Stromal cell of bone marrow (primary cell): Measurements from ENCODE around the gene CARD8.
A peak's percentile ranks its signal among the peaks of the same experiment; 100 is the strongest.
"Not testable (repeated sequence)": the region's sequence is repeated elsewhere in the genome, so short reads cannot be mapped to it uniquely, and the experiment has no call there.

Experiments used
- DNase-seq: peaks from one replicate; pipeline ENCODE4 v3.0.0-alpha.2; 2012; ENCODE audit warnings: low read depth

Gene CARD8, protein sequence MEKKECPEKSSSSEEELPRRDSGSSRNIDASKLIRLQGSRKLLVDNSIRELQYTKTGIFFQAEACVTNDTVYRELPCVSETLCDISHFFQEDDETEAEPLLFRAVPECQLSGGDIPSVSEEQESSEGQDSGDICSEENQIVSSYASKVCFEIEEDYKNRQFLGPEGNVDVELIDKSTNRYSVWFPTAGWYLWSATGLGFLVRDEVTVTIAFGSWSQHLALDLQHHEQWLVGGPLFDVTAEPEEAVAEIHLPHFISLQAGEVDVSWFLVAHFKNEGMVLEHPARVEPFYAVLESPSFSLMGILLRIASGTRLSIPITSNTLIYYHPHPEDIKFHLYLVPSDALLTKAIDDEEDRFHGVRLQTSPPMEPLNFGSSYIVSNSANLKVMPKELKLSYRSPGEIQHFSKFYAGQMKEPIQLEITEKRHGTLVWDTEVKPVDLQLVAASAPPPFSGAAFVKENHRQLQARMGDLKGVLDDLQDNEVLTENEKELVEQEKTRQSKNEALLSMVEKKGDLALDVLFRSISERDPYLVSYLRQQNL

GRCh38 chr19:48255376-48256303, at the start of gene CARD8:
Gene CARD8 (minus strand): TSS chr19:48255912. CDS start chr19:48241020, 14,892 bp downstream.
- DNase-seq, result peak; percentile 71

DNA sequence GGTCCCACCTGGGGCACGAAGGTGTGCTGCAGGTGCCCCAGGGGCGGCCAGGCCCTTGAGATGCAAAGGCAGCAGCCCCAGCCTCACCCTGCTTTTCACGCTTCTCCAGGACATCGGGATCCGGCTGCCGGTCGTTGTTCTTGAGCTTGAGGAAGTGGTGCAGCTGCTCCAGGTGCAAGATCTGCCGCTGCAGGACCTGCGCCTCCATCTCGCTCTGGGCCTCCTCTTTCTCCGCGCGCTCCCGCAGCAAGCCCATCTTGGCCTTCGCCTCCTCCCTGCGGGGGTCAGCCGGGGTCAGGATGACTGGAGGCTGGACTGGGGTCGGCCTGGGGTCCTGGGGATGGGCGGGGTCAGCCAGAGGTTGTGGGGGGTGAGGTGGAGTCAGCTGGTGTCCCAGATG, 48.2 kb upstream of the CARD8 start:
- DNase-seq, result no peak

- DNase-seq, result no peak
These were observed 47.7 kb upstream of the CARD8 start for GRCh38 chr19:48303367-48303766.

DNA sequence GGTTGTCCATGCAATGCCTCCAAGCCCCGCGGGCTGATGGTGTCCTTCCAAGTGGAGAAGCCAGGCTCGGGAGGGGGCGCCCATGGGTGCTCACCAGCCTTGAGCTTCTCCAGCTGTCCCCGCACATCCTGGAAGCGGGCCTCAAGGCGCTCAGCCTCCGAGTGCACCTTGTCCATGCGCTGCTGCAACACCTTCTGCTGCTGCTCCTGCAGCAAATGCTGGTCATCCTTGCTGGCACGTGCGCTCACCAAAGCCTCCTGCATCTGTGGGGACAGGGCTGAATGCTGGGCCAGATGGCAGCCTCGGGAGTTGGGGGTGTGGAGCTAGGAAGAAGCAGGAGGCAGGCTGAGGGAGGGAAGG, 46.9 kb upstream of the CARD8 start:
- no peak for DNase-seq

- no peak for DNase-seq
These were observed 46.3 kb upstream of the CARD8 start for GRCh38 chr19:48301886-48302599.

GRCh38 chr19:48297975-48298374, 42.3 kb upstream of the CARD8 start:
- DNase-seq, result no peak

DNA sequence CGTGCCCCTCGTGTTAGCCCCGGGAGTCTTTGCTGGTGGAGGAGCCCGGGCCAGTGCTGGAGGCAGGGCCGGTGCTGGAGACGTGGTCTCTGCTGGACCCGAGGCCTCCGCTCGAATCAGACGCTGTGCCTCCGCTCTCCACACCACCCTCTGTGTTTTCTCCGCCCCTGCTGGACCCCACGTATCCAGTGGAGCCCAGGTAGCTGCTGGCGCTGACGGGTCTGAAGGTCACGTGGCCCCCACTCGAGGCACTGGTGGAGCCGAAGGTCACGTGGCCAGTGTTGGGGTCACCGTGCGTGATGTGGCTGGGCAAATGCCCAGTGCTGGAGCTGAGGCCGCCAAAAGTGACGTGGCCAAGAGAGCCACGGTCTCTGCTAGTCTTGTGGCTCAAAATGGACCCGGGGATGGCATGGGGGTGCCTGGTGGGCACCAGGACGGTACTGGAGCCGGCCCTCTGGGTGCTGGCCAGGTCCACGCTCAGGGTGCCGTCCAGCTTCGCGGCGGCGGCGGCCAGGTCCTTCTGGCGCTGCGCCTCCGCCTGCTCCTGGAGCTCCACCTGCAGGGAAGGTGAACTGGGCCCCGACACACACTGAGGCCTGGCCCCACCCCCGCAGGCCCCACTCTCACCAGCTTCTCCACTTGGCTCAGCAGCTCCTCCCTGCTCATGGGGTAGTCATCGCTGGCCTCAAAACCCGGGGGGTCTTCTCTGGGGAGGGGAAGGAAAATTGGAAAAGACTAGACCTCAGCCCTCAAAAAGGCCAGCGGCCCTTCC, 41.4 kb upstream of the CARD8 start:
- DNase-seq, result no peak

- DNase-seq, result no peak
These were observed 39.7 kb upstream of the CARD8 start for GRCh38 chr19:48295458-48295857.

DNA sequence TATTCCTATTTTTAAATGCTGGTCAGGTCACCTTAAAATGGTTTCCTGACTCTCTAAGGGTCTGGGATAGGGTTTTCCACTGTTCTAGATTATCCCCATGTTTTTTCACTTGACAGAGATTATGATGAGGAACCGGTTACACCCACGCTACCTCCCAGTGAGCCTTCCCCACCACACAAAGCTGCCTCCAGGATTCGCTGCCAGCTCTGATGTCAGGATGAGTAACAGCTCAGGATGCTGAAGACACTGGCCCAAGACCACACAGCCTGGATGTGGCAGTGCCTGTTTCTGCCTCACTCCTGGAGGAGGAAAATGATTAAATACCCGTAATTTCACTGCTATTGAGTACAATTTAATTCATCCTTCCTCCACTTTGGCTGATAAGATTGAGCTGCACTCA, 37.1 kb upstream of the CARD8 start:
- DNase-seq, result peak; percentile 81

- DNase-seq, result peak; percentile 68
These were observed 35.7 kb upstream of the CARD8 start for GRCh38 chr19:48291489-48291815.

GRCh38 chr19:48290771-48291488, 35.2 kb upstream of the CARD8 start:
- DNase-seq, result no peak

DNA sequence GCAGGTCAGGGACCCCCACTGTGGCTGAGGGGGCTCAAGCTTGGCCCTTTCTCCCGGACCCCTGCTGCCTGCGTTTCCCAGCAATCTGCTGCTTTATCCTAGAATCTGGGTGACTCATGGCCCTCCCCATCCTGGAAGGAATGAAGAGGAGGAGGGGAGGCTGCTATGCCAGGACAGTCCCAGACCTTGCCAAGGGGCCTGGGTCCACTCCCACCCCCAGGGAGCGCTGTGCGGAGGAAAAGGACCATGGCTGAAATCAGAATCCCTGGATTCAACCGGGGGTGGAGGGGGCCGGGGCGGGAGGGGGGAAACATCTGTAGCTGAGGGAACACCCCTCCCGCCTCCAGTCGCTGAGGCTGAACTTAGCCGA, 34.7 kb upstream of the CARD8 start:
- no peak for DNase-seq

GRCh38 chr19:48287748-48288147, 32.0 kb upstream of the CARD8 start:
- no peak for DNase-seq

DNA sequence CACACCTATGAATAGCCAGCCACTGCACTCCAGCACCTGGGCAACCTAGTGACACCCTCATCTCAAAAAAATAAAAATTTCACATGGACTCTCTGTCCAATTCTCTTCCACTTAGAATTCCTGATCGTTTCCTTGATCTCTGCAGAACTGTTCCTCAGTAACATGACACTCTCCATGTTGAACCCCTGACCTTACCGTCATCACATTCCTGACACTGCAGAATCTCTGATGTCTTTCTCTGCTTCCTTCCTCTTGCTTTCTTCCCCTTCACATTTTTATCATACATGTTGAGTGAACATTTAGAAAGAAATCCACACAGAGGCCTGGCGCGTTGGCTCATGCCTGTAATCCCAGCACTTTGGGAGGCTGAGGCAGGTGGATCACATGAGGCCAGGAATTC, 29.2 kb upstream of the CARD8 start:
- no peak for DNase-seq

GRCh38 chr19:48283908-48284307, 28.2 kb upstream of the CARD8 start:
- no peak for DNase-seq

DNA sequence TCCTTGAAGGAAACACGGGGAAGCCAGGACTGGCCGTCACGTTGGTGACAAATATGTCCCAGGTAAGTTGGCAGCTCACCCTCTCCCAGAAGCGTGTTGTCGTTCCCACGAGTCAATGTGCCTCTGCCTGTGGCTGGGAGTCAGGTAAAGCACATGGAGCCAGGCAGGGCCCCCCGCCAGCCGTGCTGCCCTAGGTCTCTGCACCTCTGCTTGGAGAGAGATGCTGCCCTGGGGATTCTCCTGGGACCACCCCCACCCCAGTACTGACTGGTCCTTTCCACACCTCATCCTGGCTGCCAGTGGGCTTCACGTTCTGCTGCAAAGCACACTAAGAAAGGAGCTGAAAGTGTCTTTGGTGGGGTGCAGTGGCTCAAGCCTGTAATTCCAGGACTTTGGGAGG, 24.0 kb upstream of the CARD8 start:
- no peak for DNase-seq

DNA sequence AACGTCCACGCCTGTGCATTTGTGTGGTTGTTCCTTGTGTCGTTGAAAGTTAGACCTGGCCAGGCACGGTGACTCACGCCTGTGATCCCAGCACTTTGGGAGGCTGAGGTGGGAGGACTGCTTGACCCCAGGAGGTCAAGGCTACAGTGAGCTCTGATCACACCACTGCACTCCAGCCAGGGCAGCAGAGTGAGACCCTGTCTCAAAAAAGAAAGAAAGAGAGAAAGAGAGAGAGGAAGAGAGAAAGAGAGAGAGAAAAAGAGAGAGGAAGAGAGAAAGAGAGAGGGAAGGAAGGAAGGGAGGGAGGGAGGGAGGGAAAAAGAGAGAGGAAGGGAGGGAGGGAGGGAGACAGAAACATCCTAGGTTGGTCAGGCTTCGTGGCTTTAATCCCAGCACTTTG, 19.2 kb upstream of the CARD8 start:
- no peak for DNase-seq

GRCh38 chr19:48274173-48274572, 18.5 kb upstream of the CARD8 start:
- no peak for DNase-seq

DNA sequence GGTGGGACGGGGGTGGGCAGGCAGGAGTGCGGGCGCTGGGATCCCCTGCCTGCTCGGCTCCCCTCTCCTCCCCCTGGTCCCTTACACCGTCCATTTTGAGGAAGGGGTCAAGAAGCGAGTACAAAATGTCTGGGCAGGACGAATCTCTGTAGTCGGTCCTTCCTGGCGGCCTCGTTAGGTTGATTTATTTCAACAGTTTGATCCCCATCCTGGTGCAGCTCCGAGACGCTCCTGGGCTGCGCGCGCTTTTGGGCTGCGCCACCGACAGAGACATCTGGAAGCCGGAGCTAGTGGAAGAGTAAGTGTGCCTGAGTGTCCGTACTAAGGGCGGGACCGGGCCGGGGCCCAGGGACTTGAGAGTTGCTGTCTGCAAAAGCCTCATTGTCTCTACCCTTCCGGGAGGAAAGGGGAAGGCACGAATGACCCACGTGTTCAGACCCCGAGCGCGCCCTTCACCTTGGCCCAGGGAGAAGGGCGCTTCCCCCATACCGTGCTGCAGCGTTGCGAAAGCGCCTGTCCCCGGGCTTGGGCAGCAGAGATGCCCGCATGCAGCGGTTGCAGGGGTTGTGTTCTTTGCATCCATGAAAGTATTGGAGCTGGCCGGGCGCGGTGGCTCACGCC, 15.9 kb upstream of the CARD8 start:
- no peak for DNase-seq

DNA sequence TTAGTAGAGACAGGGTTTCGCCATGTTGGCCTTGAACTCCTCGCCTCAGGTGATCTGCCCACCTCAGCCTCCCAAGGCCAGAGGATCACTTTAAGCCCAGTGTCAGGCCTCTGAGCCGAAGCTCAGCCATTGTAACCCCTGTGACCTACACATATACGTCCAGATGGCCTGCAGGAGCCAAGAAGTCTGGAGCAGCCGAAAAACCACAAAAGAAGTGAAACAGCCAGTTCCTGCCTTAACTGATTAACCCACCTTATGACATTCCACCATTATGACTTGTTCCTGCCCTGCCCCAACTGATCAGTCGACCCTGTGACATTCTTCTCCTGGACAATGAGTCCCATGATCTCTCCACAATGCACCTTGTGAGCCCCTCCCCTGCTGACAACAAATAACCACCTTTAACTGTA, 13.9 kb upstream of the CARD8 start:
- DNase-seq, result not testable (repeated sequence)

DNA sequence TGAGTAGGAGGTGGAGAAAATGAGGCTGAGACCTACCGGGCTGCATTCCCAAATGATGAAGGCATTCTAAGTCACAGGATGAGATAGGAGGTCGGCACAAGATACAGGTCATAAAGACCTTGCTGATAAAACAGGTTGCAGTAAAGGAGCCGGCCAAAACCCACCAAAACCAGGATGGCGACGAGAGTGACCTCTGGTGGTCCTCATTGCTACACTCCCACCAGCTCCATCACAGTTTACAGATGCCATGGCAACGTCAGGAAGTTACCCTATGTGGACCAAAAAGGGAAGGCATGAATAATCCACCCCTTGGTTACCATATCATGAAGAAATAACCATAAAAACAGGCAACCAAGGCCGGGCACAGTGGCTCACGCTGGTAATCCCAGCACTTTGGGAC, 9.6 kb upstream of the CARD8 start:
- not testable (repeated sequence) for DNase-seq
